Measurements from ENCODE around the gene DGCR2.

- no peak for TF ChIP-seq CTCF (IDR thresholded peaks at IDR 0.05)
- TF ChIP-seq POLR2A (IDR thresholded peaks at IDR 0.05): no peak
Observed at GRCh38 chr22:19075404-19075803, 46.8 kb downstream of the DGCR2 start.
